Keratinocyte (primary cell): ENCODE results near the gene ALPP. TPM values are rescaled to one million over a fixed set of nuclear protein-coding genes. Genes with fewer than 3 reads are reported as not detected.

Experiments used
- DNase-seq: peaks from one replicate; pipeline ENCODE4 v3.0.0-alpha.2; 2011; ENCODE audit warnings: low read depth, missing footprints, low spot score
- FAIRE-seq: peaks from 2 replicates; lab custom pipeline; 2011; peaks lifted over from hg19 to GRCh38; lab: Jason Lieb, UNC
- H2AFZ ChIP-seq: 2 replicates; pipeline ENCODE4 v1.6.0; 2012; ENCODE audit warnings: low read length, control low read depth, inconsistent platforms; ENCODE audit not compliant: control insufficient read depth
- H3K27ac ChIP-seq: 2 replicates; pipeline ENCODE4 v1.5.1; 2011; ENCODE audit warnings: low read length; ENCODE audit not compliant: control insufficient read depth, insufficient read depth
- H3K27me3 ChIP-seq: 3 replicates; pipeline ENCODE4 v1.6.0; 2011; ENCODE audit warnings: low read length; ENCODE audit not compliant: control insufficient read depth, insufficient read depth; ENCODE audit errors: extremely low read depth
- H3K36me3 ChIP-seq, 2 experiments: 2 replicates in 1 of 2; 3 replicates in 1 of 2; pipeline ENCODE4 v1.5.1; 2011; ENCODE audit warnings: low read length in 2 of 2, mild to moderate bottlenecking in 1 of 2; ENCODE audit not compliant: control insufficient read depth in 2 of 2, insufficient read depth in 2 of 2; ENCODE audit errors: extremely low read depth in 1 of 2
- H3K4me1 ChIP-seq: 3 replicates; pipeline ENCODE4 v1.5.1; 2011; ENCODE audit warnings: low read length; ENCODE audit not compliant: control insufficient read depth, insufficient read depth; ENCODE audit errors: extremely low read depth
- H3K4me2 ChIP-seq: 3 replicates; pipeline ENCODE4 v1.6.0; 2011; ENCODE audit warnings: low read depth, low read length; ENCODE audit not compliant: control insufficient read depth, insufficient read depth; ENCODE audit errors: extremely low read depth
- H3K4me3 ChIP-seq, 3 experiments: fragments of 200-600 bp in 1 of 3; sonication (generic) in 1 of 3; 2 replicates in 2 of 3; 3 replicates in 1 of 3; pipeline ENCODE4 v1.5.1; 2011 to 2016; ENCODE audit warnings: low read length in 3 of 3, mild to moderate bottlenecking in 3 of 3, control low read depth in 2 of 3, inconsistent platforms in 1 of 3, low read depth in 1 of 3, mixed read lengths in 1 of 3, mixed run types in 1 of 3, moderate library complexity in 1 of 3; ENCODE audit not compliant: control insufficient read depth in 2 of 3, insufficient read depth in 2 of 3; ENCODE audit errors: extremely low read depth in 1 of 3
- H3K79me2 ChIP-seq: 2 replicates; pipeline ENCODE4 v1.6.0; 2012; ENCODE audit warnings: low read length; ENCODE audit not compliant: control insufficient read depth, insufficient read depth
- H3K9ac ChIP-seq: 3 replicates; pipeline ENCODE4 v1.6.0; 2011; ENCODE audit warnings: low read length; ENCODE audit not compliant: control insufficient read depth, insufficient read depth; ENCODE audit errors: extremely low read depth
- H3K9me1 ChIP-seq: 3 replicates; pipeline ENCODE4 v1.6.0; 2011; ENCODE audit warnings: low read length; ENCODE audit not compliant: control insufficient read depth, insufficient read depth; ENCODE audit errors: extremely low read depth
- H3K9me3 ChIP-seq: 2 replicates; pipeline ENCODE4 v1.5.1; 2012; ENCODE audit warnings: low read depth, low read length; ENCODE audit not compliant: control insufficient read depth
- H4K20me1 ChIP-seq: 3 replicates; pipeline ENCODE4 v1.6.0; 2011; ENCODE audit warnings: low read length; ENCODE audit not compliant: control insufficient read depth, insufficient read depth; ENCODE audit errors: extremely low read depth
- CTCF ChIP-seq, 3 experiments: IDR thresholded peaks in 1 of 3; conservative IDR thresholded peaks in 1 of 3; optimal IDR thresholded peaks in 1 of 3; 2 replicates in 2 of 3; 3 replicates in 1 of 3; pipeline versions ENCODE3 to v1.5.1; 2011; ENCODE audit warnings: low read length in 3 of 3, mild to moderate bottlenecking in 3 of 3, moderate library complexity in 2 of 3, control low read depth in 1 of 3, inconsistent platforms in 1 of 3; ENCODE audit not compliant: insufficient read depth in 2 of 3; ENCODE audit errors: extremely low read depth in 1 of 3
- EZH2 ChIP-seq: IDR thresholded peaks from one replicate; pipeline ENCODE4 v1.6.1; 2012; ENCODE audit warnings: inconsistent platforms, mild to moderate bottlenecking, low read length, moderate library complexity
- dilution Hi-C: fragments of 300-500 bp; cut with MboI; formaldehyde crosslinking; loops from one replicate; pipeline ENCODE4 v1.7.0; 2020; ENCODE audit warnings: low sequenced_read_pairs; ENCODE audit not compliant: extremely low pct_ligation_motif_present
- polyA plus RNA-seq, 5 experiments: library from polyadenylated mRNA; depleted of rRNA in 3 of 5; stranded (reverse) in 3 of 5; stranded (forward) in 1 of 5; unstranded in 1 of 5; fragments of >200 nt; gene quantifications; 1 replicate in 1 of 5; 2 replicates in 3 of 5; 3 replicates in 1 of 5; pipeline versions ENCODE4 v1.2.1 to v1.2.3, GENCODE V29; 2011 to 2012; ENCODE audit warnings: missing spikeins in 2 of 5, low read depth in 1 of 5, low replicate concordance in 1 of 5

The ALPP gene
- polyA plus RNA-seq, 1 donor (not counting 4 experiments of a cell fraction or from before 2014, with no cell fraction given), result not detected

DNA sequence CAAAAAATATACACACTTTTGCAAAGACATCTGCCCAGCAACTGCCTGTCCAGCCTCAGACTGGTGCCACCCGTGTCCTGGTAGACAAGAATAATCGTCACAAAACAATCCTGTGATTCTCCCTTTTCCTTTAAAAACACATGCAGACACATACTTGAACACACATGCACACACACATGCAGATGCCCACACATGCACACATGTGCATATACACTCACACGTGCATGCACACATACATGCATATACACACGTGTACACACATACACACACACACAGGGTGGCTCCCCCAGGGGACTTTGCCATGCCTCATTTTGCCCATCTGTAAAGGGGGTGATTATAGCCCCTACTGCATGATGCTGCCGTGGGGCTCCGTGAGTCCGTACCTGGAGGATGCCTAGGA is 24.9 kb upstream of the ALPP start:
- no peaks in the 10 kb centered on the region for H3K9me3 ChIP-seq
- no peak overlapping the region for H3K4me2 ChIP-seq
- no peaks in the 10 kb centered on the region for H3K79me2 ChIP-seq
- H3K36me3 ChIP-seq, result no peaks in the 10 kb centered on the region
- no peak for DNase-seq
- dilution Hi-C loops, result no loop called here
- H3K4me1 ChIP-seq, result peaks cover 5% of the 10 kb centered on the region
- FAIRE-seq, result no peak
- H3K27ac ChIP-seq, result no peak overlapping the region
- no peak for TF ChIP-seq EZH2
- TF ChIP-seq CTCF (optimal IDR thresholded peaks at IDR 0.05 in 1 of 3, IDR thresholded peaks at IDR 0.05 in 1 of 3, conservative IDR thresholded peaks at IDR 0.05 in 1 of 3; ENCODE audit: extremely low read depth in 1 of 3, insufficient read depth in 2 of 3, low read length in 3 of 3), result no peak
- H3K27me3 ChIP-seq, result peaks cover 45% of the 10 kb centered on the region
- no peaks in the 10 kb centered on the region for H3K9me1 ChIP-seq
- no peak overlapping the region for H3K4me3 ChIP-seq
- H3K9ac ChIP-seq, result no peak overlapping the region
- no peaks in the 10 kb centered on the region for H4K20me1 ChIP-seq
- no peak overlapping the region for H2AFZ ChIP-seq

- no peaks in the 10 kb centered on the region for H4K20me1 ChIP-seq
- no peak overlapping the region for H2AFZ ChIP-seq
- no peaks in the 10 kb centered on the region for H3K36me3 ChIP-seq
- no peaks in the 10 kb centered on the region for H3K79me2 ChIP-seq
- dilution Hi-C loops, result no loop called here
- FAIRE-seq (no peak), DNase-seq (no peak)
- no peak for TF ChIP-seq EZH2
- TF ChIP-seq CTCF (optimal IDR thresholded peaks at IDR 0.05 in 1 of 3, IDR thresholded peaks at IDR 0.05 in 1 of 3, conservative IDR thresholded peaks at IDR 0.05 in 1 of 3; ENCODE audit: extremely low read depth in 1 of 3, insufficient read depth in 2 of 3, low read length in 3 of 3), result no peak
- H3K9me3 ChIP-seq, result no peaks in the 10 kb centered on the region
- H3K4me3 ChIP-seq, result no peak overlapping the region
- no peak overlapping the region for H3K27ac ChIP-seq
- no peak overlapping the region for H3K9ac ChIP-seq
- H3K4me1 ChIP-seq, result peaks cover 1% of the 10 kb centered on the region
- H3K9me1 ChIP-seq, result no peaks in the 10 kb centered on the region
- H3K4me2 ChIP-seq, result no peak overlapping the region
- H3K27me3 ChIP-seq, result peaks cover 41% of the 10 kb centered on the region
Measured at GRCh38 chr2:232354069-232354468, 24.5 kb upstream of the ALPP start.
